ENCODE measurements around the gene UBTD1. TPM values are rescaled to one million over a fixed set of nuclear protein-coding genes. Genes with fewer than 3 reads are reported as not detected.
"Not testable (repeated sequence)": the region's sequence is repeated elsewhere in the genome, so short reads cannot be mapped to it uniquely, and the experiment has no call there.

The UBTD1 gene
- total and polyA plus RNA-seq, 8 donors = 16.6 to 41.0 (median 20.6) TPM

DNA sequence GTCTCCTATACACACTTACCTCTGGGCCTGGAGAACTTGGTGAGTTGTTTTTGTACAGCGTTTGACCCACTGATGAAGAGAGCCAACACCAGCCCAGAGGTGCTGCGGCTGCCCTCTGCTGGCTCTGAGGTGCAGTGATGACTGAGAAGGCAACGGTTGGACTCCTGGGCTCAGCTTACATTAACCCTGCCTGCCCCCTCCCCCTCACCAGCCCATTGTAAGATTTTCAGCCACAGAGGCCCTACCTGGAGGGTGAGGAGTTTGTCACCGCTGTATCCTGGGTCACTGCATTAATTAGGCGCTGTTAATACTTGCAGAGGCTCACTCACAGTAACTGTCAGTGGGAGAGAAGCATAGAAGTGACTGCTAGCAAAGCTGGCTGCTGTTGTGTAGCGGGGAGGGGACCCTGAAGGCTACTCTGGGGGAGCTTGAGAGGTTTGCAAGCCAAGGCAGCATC, 54.9 kb downstream of the UBTD1 start:
- ATAC-seq (peak; percentile 95), DNase-seq (peak in 2 of 4 donors; percentile 69 to 88)
- H3K36me3 ChIP-seq = no peaks in the 10 kb centered on the region
- TF ChIP-seq, protein P1, sequence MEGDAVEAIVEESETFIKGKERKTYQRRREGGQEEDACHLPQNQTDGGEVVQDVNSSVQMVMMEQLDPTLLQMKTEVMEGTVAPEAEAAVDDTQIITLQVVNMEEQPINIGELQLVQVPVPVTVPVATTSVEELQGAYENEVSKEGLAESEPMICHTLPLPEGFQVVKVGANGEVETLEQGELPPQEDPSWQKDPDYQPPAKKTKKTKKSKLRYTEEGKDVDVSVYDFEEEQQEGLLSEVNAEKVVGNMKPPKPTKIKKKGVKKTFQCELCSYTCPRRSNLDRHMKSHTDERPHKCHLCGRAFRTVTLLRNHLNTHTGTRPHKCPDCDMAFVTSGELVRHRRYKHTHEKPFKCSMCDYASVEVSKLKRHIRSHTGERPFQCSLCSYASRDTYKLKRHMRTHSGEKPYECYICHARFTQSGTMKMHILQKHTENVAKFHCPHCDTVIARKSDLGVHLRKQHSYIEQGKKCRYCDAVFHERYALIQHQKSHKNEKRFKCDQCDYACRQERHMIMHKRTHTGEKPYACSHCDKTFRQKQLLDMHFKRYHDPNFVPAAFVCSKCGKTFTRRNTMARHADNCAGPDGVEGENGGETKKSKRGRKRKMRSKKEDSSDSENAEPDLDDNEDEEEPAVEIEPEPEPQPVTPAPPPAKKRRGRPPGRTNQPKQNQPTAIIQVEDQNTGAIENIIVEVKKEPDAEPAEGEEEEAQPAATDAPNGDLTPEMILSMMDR (IDR thresholded peaks at IDR 0.05) = peak; percentile 69 to 71
- peaks cover 0 to 6% of the 10 kb centered on the region in 2 donors for H3K4me1 ChIP-seq
- intact Hi-C loops (cut with DNase I) = loop anchor here in 1 of 2 donors (5.0 kb wide), 1 partner anchor 91 kb away; no protein-coding TSS in a partner anchor
- H3K27ac ChIP-seq = no peak overlapping the region
- no peak overlapping the region for H3K4me3 ChIP-seq
- H3K27me3 ChIP-seq = no peaks in the 10 kb centered on the region
- H3K9me3 ChIP-seq = peaks cover 0 to 3% of the 10 kb centered on the region in 2 donors

DNA sequence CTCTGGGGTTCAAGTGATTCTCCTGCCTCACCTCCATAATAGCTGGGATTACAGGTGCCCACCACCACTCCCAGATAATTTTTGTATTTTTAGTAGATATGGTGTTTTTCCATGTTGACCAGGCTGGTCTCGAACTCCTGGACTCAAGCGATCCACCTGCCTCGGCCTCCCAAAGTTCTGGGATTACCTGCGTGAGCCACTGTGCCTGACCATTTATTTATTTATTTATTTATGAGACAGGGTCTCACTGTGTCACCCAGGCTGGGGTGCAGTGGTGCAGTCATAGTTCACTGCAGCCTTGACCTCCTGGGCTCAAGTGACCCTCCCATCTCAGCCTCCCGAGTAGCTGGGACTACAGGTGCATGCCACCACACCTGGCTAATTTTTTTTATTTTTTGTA, 55.6 kb downstream of the UBTD1 start:
- H3K9me3 ChIP-seq, H3K27me3 ChIP-seq, H3K27ac ChIP-seq, H3K4me1 ChIP-seq, H3K36me3 ChIP-seq, DNase-seq, ATAC-seq, H3K4me3 ChIP-seq: not testable (repeated sequence)
- intact Hi-C loops (cut with DNase I) = loop anchor here in 1 of 2 donors (5.0 kb wide), 1 partner anchor 92 kb away; no protein-coding TSS in a partner anchor

DNA sequence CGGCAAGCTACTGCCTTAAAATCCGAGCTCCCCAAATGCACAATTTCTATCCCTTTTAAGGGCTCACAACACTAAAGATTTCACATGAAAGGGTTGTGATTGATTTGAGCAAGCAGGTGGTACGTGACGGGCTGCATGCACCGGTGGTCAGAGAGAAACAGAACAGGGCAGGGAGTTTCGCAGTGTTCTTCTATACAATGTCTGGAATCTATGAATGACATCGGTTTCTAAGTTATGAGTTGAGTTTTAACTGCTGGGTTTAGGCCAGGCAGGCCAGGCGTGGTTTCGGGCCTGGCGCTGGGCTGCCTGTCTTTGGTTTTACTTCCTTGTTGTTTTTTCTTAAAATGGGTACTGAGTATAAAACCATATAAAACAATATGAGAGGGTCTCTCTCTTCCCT, 56.8 kb downstream of the UBTD1 start:
- H3K27ac ChIP-seq; H3K36me3 ChIP-seq; ATAC-seq; H3K4me3 ChIP-seq; H3K9me3 ChIP-seq; intact Hi-C loops (cut with DNase I); H3K4me1 ChIP-seq; H3K27me3 ChIP-seq: not testable (repeated sequence)
- DNase-seq = peak in 1 of 4 donors; percentile 2

DNA sequence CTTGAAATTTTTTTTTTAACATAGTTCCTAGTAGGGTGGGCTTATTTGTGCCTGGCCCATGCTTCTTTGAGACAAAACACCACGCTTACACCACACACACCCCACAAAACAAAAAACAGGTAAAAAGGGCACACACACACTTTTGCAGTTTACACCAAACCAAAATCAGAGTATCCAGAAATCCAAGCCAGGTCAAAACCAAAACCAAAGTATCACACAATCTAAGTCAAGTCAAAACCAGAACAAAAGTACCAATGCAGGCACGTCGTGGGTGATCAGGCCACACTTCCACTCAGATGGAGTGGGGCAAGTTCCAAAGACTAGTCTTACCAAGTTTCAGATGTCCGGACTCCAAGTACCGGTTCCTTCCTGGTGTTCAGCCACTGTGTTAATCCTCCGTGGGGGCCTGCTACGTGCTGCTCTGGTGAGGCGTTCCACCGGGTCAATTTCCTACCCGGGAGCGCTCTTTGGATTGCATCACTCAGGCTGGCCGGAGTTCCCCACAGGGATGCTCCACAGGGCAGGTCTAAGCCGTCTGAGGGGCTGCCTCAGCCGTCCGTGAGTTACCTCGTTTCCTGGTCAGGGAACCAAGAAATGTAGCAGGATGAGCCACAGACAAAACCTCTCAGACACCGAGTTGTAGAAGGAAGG, 62.1 kb downstream of the UBTD1 start:
- H3K4me1 ChIP-seq; ATAC-seq; intact Hi-C loops (cut with DNase I); H3K4me3 ChIP-seq; H3K27ac ChIP-seq; H3K27me3 ChIP-seq; H3K9me3 ChIP-seq; H3K36me3 ChIP-seq: not testable (repeated sequence)
- DNase-seq = peak in 1 of 4 donors; percentile 24

DNA sequence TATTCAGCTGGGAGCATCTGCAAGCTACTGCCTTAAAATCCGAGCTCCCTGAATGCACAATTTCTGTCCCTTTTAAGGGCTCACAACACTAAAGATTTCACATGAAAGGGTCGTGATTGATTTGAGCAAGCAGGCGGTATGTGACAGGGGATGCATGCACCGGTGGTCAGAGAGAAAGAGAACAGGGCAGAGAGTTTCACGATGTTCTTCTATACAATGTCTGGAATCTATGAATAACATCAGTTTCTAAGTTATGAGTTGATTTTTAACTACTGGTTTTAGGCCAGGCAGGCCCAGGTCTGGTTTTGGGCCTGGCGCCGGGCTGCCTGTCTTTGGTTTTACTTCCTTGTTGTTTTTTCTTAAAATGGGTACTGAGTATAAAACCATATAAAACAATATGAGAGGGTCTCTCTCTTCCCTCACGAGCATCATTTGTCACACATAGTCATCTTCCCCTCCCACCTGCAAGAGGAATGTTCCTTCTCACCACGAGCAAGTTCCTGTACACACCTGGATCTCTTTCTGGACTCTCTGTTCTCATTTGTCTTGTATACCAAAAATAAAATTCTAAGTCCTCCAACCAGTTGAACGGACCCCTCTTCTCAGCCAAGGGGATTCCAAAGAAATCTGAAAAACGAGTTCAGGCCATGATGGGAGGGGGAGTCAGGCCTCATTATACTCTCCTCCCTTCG, 62.8 kb downstream of the UBTD1 start:
- H3K9me3 ChIP-seq; ATAC-seq; H3K27ac ChIP-seq; H3K36me3 ChIP-seq; H3K4me3 ChIP-seq; intact Hi-C loops (cut with DNase I); H3K4me1 ChIP-seq; H3K27me3 ChIP-seq: not testable (repeated sequence)
- DNase-seq = peak in 1 of 4 donors; percentile 1

DNA sequence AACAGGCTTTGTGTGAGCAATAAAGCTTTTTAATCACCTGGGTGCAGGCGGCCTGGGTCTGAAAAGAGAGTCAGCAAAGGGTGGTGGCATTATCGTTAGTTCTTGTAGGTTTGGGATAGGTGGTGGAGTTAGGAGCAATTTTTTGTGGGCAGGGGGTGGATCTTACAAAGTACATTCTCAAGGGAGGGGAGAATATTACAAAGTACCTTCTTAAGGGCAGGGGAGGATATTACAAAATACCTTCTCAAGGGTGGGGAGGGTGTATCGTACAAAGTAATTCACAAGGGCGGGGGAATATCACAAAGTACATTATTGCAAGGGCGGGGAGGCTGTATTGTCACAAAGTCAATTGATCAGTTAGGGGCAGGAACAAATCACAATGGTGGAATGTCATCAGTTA, 63.6 kb downstream of the UBTD1 start:
- DNase-seq; H3K4me3 ChIP-seq; ATAC-seq; H3K36me3 ChIP-seq; H3K27me3 ChIP-seq; H3K27ac ChIP-seq; H3K9me3 ChIP-seq; H3K4me1 ChIP-seq; intact Hi-C loops (cut with DNase I): not testable (repeated sequence)

DNA sequence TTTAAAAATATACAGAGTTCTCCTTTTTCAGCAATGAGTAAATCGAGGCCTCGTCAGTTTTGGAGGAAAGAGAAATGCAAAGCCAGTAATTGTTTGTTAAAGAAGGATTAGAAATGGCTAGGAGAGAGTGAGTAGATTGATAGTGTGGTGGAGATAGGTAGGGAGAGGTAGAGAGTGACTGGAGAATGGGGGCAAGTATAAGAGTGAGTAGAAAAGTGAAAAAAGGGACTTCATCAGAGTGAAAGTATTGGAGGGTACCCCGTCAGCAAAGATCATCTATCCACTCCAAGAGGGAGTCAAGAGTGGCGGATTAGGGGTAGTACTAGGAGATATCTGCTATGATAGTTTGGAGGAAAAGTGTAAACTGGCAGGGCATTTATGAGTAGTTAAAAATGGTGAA, 64.6 kb downstream of the UBTD1 start:
- no peaks in the 10 kb centered on the region for H3K9me3 ChIP-seq
- TF ChIP-seq, protein P1 (IDR thresholded peaks at IDR 0.05) = no peak
- no peak overlapping the region for H3K4me3 ChIP-seq
- H3K4me1 ChIP-seq = no peaks in the 10 kb centered on the region
- intact Hi-C loops (cut with DNase I) = no loop called here
- no peak overlapping the region for H3K27ac ChIP-seq
- DNase-seq = no peak
- no peaks in the 10 kb centered on the region for H3K27me3 ChIP-seq
- ATAC-seq = no peak
- H3K36me3 ChIP-seq = peaks cover 0 to 7% of the 10 kb centered on the region in 2 donors

Measured in left lung (tissue), 10 donors.